Left lung (tissue), 10 donors: ENCODE measurements around the gene GARIN5A. TPM values are rescaled to one million over a fixed set of nuclear protein-coding genes. Genes with fewer than 3 reads are reported as not detected.

Source experiments
- ATAC-seq: fragments of 200-7000 bp; cut with Tn5 transposase; one replicate; pipeline ENCODE4 v1.9.1; 2020; ENCODE audit warnings: moderate library complexity
- DNase-seq, 4 donors: peaks; one replicate each; pipeline ENCODE4 v3.0.0-alpha.2; 2013 to 2020
- H3K27ac ChIP-seq, 2 donors: fragments of 200-600 bp; sonication (generic) in 1 of 2; one replicate each; pipeline versions ENCODE4 v1.5.0 to v1.8.0; 2020 to 2021
- H3K27me3 ChIP-seq, 2 donors: fragments of 200-600 bp; sonication (generic) in 1 of 2; one replicate each; pipeline versions ENCODE4 v1.5.0 to v1.8.0; 2020 to 2021
- H3K36me3 ChIP-seq, 2 donors: fragments of 200-600 bp; sonication (generic) in 1 of 2; one replicate each; pipeline versions ENCODE4 v1.5.0 to v1.8.0; 2020 to 2021
- H3K4me1 ChIP-seq, 2 donors: fragments of 200-600 bp; one replicate each; pipeline ENCODE4 v1.8.0; 2021
- H3K4me3 ChIP-seq, 2 donors: fragments of 200-600 bp; sonication (generic) in 1 of 2; one replicate each; pipeline versions ENCODE4 v1.5.0 to v1.8.0; 2020 to 2021; ENCODE audit warnings: mild to moderate bottlenecking in 1 of 2
- H3K9me3 ChIP-seq, 2 donors: fragments of 200-600 bp; sonication (generic) in 1 of 2; one replicate each; pipeline versions ENCODE4 v1.5.0 to v1.8.0; 2020 to 2021
- intact Hi-C, 2 donors: fragments of 100-400 bp; cut with DNase I; formaldehyde crosslinking; loops; one replicate each; pipeline versions ENCODE4 v1.11.2 to v1.14.2; 2022
- polyA plus RNA-seq, 6 donors: library from polyadenylated mRNA; unstranded; fragments of 120-200 nt; gene quantifications; one replicate each; pipeline ENCODE4 v1.2.1, GENCODE V29; 2013; ENCODE audit not compliant: insufficient read length in 6 of 6
- total RNA-seq, 2 donors: library from RNA; stranded (reverse); fragmentation: NEBNext Ultra II Directional; extraction: Animal tissue kit (Norgen Biotek cat#: 25700); gene quantifications; one replicate each; pipeline ENCODE4 v1.2.1, GENCODE V29; 2021
- TF ChIP-seq, protein P1 (sequence below), 2 donors: fragments of 200-600 bp; sonication (generic) in 1 of 2; IDR thresholded peaks; one replicate each; pipeline versions ENCODE4 v1.5.0 to v1.8.0; 2021; ENCODE audit warnings: antibody characterized with exemption in 2 of 2
- donor health status: DM: no; HTN: yes; CAD: no.
- donor health status: DM: no; HTN: no; CAD: no.

Gene GARIN5A
- total and polyA plus RNA-seq, 8 donors = 2.6 to 5.4 (median 3.9) TPM

DNA sequence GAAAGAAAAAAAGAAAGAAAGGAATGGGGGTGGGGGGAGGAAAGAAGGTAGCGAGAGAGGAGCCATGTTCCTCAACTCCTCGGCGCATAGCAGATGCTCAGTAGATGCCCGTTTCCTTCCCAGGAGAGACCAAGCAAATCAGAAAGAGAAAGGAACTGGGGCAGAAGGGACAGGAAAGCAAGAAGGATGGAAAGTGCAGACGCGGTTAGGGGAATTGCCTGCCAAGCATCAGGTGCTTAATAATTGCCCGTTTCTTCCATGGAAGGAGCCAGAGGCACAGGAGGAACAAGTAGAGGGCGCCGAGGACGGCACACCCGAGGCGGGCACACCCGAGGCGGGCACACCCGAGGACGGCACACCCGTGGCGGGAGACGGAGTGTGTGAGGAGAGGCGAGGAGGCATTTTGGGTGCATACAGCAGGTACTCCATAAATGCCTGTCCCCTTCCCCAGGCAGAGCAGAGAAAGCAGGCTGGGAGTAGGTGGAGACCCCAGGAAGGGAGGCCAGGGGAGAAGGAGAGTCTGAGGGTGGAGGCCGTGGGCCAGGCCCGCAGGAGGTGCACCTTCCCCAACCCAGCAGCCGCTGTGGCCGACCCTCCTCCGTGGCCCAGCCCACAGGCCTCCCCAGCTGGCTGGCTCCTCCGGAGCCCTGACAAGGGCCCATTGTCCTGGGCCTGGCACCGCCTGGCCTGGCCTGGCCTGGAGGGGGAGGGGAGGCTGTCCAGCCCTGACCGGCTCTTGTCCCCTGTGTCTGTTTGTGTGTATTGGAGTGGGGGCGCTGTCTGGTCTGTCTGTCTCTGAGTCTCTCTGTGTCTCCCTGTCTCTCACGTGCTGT, 19.8 kb upstream of the GARIN5A start:
- Histone ChIP-seq H3K27me3 (no peaks in the 10 kb centered on the region), H3K4me3 (no peak overlapping the region), H3K36me3 (no peaks in the 10 kb centered on the region), H3K27ac (no peak overlapping the region), H3K4me1 (peaks cover 0 to 8% of the 10 kb centered on the region in 2 donors), H3K9me3 (no peaks in the 10 kb centered on the region)
- TF ChIP-seq, protein P1, sequence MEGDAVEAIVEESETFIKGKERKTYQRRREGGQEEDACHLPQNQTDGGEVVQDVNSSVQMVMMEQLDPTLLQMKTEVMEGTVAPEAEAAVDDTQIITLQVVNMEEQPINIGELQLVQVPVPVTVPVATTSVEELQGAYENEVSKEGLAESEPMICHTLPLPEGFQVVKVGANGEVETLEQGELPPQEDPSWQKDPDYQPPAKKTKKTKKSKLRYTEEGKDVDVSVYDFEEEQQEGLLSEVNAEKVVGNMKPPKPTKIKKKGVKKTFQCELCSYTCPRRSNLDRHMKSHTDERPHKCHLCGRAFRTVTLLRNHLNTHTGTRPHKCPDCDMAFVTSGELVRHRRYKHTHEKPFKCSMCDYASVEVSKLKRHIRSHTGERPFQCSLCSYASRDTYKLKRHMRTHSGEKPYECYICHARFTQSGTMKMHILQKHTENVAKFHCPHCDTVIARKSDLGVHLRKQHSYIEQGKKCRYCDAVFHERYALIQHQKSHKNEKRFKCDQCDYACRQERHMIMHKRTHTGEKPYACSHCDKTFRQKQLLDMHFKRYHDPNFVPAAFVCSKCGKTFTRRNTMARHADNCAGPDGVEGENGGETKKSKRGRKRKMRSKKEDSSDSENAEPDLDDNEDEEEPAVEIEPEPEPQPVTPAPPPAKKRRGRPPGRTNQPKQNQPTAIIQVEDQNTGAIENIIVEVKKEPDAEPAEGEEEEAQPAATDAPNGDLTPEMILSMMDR (IDR thresholded peaks at IDR 0.05) = no peak
- ATAC-seq (peak; percentile 8), DNase-seq (peak in 1 of 4 donors; percentile 61)
- intact Hi-C loops = no loop called here

DNA sequence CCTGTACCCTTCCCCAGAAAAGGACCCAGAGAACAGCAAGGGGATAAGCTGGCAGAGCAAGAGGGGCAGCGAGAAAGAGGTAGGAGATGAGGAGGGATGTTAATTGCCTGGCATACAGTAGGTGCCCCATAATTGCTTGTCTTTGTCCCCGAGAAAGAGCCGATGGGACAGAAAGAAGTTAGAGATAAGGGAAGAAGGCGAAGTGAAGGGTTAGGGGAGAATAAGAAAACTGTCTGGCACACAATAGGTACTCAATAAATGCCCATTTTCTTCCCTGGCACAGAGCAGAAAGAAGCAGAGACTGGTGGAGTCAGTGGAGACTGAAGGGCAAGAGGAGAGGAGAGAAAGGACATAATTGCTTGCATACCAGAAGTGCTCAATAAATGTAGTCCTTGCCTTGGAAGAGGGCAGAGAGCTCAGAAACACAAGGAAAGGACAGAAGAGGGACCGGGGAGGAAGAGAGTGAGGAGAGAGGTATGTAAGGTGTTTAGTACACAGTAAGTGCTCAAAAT, 18.4 kb upstream of the GARIN5A start:
- H3K9me3 ChIP-seq = no peaks in the 10 kb centered on the region
- H3K27me3 ChIP-seq = no peaks in the 10 kb centered on the region
- intact Hi-C loops = no loop called here
- peaks cover 0 to 18% of the 10 kb centered on the region in 2 donors for H3K4me1 ChIP-seq
- no peak overlapping the region for H3K27ac ChIP-seq
- TF ChIP-seq, protein P1 (IDR thresholded peaks at IDR 0.05) = no peak
- no peak for ATAC-seq
- no peaks in the 10 kb centered on the region for H3K36me3 ChIP-seq
- no peak overlapping the region for H3K4me3 ChIP-seq
- DNase-seq = no peak

DNA sequence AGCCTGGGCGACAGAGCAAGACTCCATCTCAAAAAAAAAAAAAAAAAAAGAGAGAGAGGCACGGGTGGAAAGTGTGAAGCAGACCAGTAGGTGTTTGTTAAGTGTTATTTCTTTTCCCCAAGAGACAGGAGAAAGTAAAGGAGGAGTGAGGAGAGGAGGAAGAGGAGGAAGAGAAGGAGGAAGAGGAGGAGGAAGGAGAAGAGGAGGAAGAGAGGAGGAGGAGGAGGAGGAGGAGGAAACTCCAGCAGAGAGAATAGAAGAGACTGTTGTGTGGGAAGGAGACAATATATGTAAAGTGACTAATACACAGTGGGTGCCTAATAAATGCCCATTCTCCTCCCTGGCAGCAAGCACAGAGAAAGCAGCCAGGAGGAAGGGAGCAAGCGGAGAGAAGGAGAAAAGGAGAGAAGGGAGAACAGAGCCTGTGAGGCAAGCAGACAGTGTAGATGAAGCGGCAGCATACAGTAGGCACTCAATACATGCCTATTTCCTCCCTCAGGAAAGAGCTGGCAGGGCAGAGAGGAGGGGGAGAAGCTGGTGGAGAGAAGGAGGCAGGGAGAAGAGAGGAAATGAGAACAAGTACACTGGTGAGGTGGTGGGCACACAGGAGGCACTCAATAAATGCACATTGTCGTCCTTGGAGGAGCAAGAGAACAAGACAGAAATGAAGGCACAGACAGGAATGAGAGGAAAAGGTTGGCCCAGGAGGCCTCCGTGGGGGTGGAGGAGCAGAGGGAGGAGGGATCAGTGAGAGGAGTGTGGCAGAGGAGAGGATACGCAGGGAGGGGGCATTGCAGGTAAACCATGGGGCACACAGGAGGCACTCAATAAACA, 17.8 kb upstream of the GARIN5A start:
- intact Hi-C loops = no loop called here
- DNase-seq = peak in 1 of 4 donors; percentile 11
- Histone ChIP-seq H3K9me3 (no peaks in the 10 kb centered on the region), H3K4me1 (peaks cover 0 to 18% of the 10 kb centered on the region in 2 donors), H3K27me3 (no peaks in the 10 kb centered on the region), H3K27ac (no peak overlapping the region), H3K36me3 (no peaks in the 10 kb centered on the region), H3K4me3 (no peak overlapping the region)
- TF ChIP-seq, protein P1 (IDR thresholded peaks at IDR 0.05) = no peak
- ATAC-seq = no peak

DNA sequence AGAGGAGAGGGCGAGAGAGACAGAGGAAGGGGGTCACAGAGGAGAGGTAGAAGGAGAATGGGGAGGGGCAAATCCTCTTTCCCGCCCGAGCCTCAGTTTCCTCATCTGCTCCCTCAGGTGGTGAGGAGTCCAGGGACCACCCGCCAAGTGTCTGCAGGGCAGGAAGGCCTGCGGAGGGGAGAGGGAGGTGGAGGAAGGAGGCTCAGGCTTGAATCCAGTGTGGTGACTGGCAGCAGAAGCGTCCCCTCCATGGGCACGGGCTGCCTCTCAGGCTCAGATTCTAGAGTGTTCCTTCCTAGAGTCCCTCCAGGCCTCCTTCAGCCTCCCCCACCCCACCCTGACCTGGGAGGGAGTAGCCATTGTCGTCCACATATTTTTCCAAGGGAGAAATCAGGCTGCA, 16.5 kb upstream of the GARIN5A start:
- no peaks in the 10 kb centered on the region for H3K9me3 ChIP-seq
- H3K4me3 ChIP-seq = no peak overlapping the region
- H3K27ac ChIP-seq = no peak overlapping the region
- H3K4me1 ChIP-seq = peaks cover 0 to 18% of the 10 kb centered on the region in 2 donors
- H3K36me3 ChIP-seq = no peaks in the 10 kb centered on the region
- no peaks in the 10 kb centered on the region for H3K27me3 ChIP-seq
- DNase-seq (no peak), ATAC-seq (no peak)
- intact Hi-C loops = no loop called here
- TF ChIP-seq, protein P1 (IDR thresholded peaks at IDR 0.05) = no peak
